ENCODE data around the gene RSAD2.

Gene RSAD2

GRCh38 chr2:6946722-6947121 is 69.1 kb downstream of the RSAD2 start:
- H3K27ac ChIP-seq: no peak overlapping the region
- TF ChIP-seq CTCF (IDR thresholded peaks at IDR 0.05): no peak
- H3K36me3 ChIP-seq: peaks cover 0 to 10% (median 0%) of the 10 kb centered on the region in 3 donors
- no peak overlapping the region for H3K4me3 ChIP-seq
- no peaks in the 10 kb centered on the region for H3K9me3 ChIP-seq
- no peaks in the 10 kb centered on the region for H3K27me3 ChIP-seq
- DNase-seq: no peak
- no peaks in the 10 kb centered on the region for H3K4me1 ChIP-seq
- intact Hi-C loops (cut with DNase I; ENCODE audit: low total_unique reads): no loop called here

Data from tibial artery (tissue), 4 donors.